Activated CD8-positive, alpha-beta T cell treated with anti-CD3 and anti-CD28 coated beads for 36 hours (primary cell): Measurements from ENCODE around the gene IFT81. TPM values are rescaled to one million over a fixed set of nuclear protein-coding genes. Genes with fewer than 3 reads are reported as not detected.
A peak's percentile ranks its signal among the peaks of the same experiment; 100 is the strongest.
"Not testable (repeated sequence)": the region's sequence is repeated elsewhere in the genome, so short reads cannot be mapped to it uniquely, and the experiment has no call there.

Experiments
- ATAC-seq: fragments of 200-7000 bp; cut with Tn5 transposase; one replicate; pipeline ENCODE4 v1.10.0; 2021; ENCODE audit warnings: mild to moderate bottlenecking, moderate library complexity
- CTCF ChIA-PET: fragments of 350-600 bp; sonication (Branson Sonifier 250); formaldehyde crosslinking; loops from one replicate; lab custom pipeline; 2021; ENCODE audit warnings: antibody characterized with exemption; lab: Charles Lee
- POLR2A ChIA-PET: fragments of 350-600 bp; sonication (Branson Sonifier 250); formaldehyde crosslinking; loops from one replicate; lab custom pipeline; 2021; ENCODE audit warnings: antibody characterized with exemption; lab: Charles Lee
- DNase-seq: peaks from one replicate; pipeline ENCODE4 v3.0.0-alpha.2; 2020
- H3K27ac Mint-ChIP-seq: one replicate; pipeline ENCODE4 v1.8.0; 2021; ENCODE audit warnings: mild to moderate bottlenecking, mixed read lengths
- H3K27me3 Mint-ChIP-seq: one replicate; pipeline ENCODE4 v1.8.0; 2021; ENCODE audit warnings: mixed read lengths
- H3K36me3 Mint-ChIP-seq: one replicate; pipeline ENCODE4 v1.8.0; 2021; ENCODE audit warnings: low read depth, mixed read lengths
- H3K4me1 Mint-ChIP-seq: one replicate; pipeline ENCODE4 v1.8.0; 2021; ENCODE audit warnings: low read depth, mixed read lengths
- H3K4me3 Mint-ChIP-seq: one replicate; pipeline ENCODE4 v1.8.0; 2021; ENCODE audit warnings: mild to moderate bottlenecking, moderate library complexity, mixed read lengths
- H3K9me3 Mint-ChIP-seq: one replicate; pipeline ENCODE4 v1.8.0; 2021; ENCODE audit warnings: mixed read lengths
- intact Hi-C: fragments of 100-400 bp; cut with micrococcal nuclease; formaldehyde crosslinking; loops from one replicate; pipeline ENCODE4 v1.10.0; 2022
- total RNA-seq, 2 experiments: library from RNA; stranded (reverse); gene quantifications; one replicate each; pipeline ENCODE4 v1.2.3, GENCODE V29; 2021
- TF ChIP-seq, protein P1 (sequence below): fragments of 200-600 bp; IDR thresholded peaks from one replicate; pipeline ENCODE4 v1.8.0; 2022; ENCODE audit warnings: antibody characterized with exemption, mild to moderate bottlenecking

The IFT81 gene
- total RNA-seq, 2 experiments from 2014 or later, result 1.8 to 2.8 TPM

DNA sequence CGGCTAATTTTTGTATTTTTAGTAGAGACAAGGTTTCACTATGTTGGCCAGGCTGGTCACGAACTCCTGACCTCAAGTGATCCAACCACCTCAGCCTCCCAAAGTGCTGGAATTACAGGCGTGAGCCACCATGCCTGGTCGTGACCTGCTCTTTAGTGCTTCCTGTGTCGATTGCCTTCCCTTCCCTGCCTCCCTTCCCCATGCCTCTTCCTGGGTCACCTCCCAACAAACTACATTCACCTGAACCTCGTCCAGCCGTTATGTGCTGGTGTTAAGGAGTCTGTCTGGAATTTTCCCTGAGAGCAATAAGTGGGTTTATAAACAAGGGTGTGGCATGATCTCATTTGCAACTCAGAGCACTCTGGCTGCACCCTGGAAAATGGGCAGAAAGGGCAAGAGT lies 43.7 kb upstream of the IFT81 start:
- Mint-ChIP-seq H3K9me3 (peaks cover 1% of the 10 kb centered on the region), H3K27ac (peak overlapping the region; percentile 55), H3K36me3 (peaks cover 5% of the 10 kb centered on the region), H3K4me1 (peaks cover 26% of the 10 kb centered on the region), H3K4me3 (no peak overlapping the region), H3K27me3 (no peaks in the 10 kb centered on the region)
- ATAC-seq (no peak), DNase-seq (no peak)
- TF ChIP-seq, protein P1, sequence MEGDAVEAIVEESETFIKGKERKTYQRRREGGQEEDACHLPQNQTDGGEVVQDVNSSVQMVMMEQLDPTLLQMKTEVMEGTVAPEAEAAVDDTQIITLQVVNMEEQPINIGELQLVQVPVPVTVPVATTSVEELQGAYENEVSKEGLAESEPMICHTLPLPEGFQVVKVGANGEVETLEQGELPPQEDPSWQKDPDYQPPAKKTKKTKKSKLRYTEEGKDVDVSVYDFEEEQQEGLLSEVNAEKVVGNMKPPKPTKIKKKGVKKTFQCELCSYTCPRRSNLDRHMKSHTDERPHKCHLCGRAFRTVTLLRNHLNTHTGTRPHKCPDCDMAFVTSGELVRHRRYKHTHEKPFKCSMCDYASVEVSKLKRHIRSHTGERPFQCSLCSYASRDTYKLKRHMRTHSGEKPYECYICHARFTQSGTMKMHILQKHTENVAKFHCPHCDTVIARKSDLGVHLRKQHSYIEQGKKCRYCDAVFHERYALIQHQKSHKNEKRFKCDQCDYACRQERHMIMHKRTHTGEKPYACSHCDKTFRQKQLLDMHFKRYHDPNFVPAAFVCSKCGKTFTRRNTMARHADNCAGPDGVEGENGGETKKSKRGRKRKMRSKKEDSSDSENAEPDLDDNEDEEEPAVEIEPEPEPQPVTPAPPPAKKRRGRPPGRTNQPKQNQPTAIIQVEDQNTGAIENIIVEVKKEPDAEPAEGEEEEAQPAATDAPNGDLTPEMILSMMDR, result no peak
- POLR2A ChIA-PET, result interaction anchor here (0.8 kb wide), 1 partner anchor 200 kb away, joined by 3 read pairs; no protein-coding TSS in a partner anchor
- CTCF ChIA-PET, result interaction anchor here (1.2 to 1.7 kb wide), 2 partner anchors 19 to 45 kb away, joined by 3 to 6 read pairs; no protein-coding TSS in a partner anchor
- intact Hi-C loops, result no loop called here

DNA sequence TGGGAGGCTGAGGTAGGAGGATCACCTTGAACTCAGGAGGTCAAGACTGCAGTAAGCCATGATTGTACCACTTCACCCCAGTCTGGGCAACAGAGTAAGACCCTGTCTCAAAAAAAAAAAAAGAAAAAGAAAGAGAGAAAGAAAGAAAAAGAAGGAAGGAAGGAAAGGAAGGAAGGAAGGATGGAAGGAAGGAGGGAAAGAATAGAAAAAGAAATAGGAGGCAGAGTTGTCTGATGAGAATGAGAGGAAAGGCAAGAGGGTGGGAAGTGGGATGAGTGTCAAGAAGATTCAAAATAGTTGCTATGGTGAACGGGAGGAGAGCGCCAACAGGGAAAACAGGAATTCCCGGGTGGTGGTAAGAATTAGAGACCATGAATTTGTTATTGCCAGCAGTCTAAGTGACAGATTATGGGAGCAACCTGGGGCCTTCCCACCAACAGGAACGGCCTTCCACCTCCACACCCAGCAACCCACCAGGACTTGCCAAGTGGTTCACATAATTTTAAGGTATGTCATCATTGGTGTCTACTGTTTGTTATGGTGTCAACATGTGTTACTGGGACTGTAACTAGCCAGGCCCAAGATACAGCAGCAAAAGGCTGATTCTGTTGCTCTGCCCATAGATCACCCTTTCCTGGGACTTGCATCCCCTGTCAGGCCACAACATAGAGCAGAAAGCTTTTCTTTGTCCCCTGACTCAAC lies 39.7 kb upstream of the IFT81 start:
- intact Hi-C loops, result no loop called here
- TF ChIP-seq, protein P1, result no peak
- peaks cover 1% of the 10 kb centered on the region for H3K9me3 Mint-ChIP-seq
- H3K4me1 Mint-ChIP-seq, result peaks cover 10% of the 10 kb centered on the region
- H3K27me3 Mint-ChIP-seq, result peaks cover 2% of the 10 kb centered on the region
- H3K4me3 Mint-ChIP-seq, result no peak overlapping the region
- no peak for ATAC-seq
- POLR2A ChIA-PET, result no interaction called here
- DNase-seq, result no peak
- CTCF ChIA-PET, result no interaction called here
- no peak overlapping the region for H3K27ac Mint-ChIP-seq
- peaks cover 1% of the 10 kb centered on the region for H3K36me3 Mint-ChIP-seq

- DNase-seq, H3K27me3 Mint-ChIP-seq, H3K36me3 Mint-ChIP-seq, intact Hi-C loops, ATAC-seq, H3K9me3 Mint-ChIP-seq, H3K4me1 Mint-ChIP-seq, H3K4me3 Mint-ChIP-seq, H3K27ac Mint-ChIP-seq: not testable (repeated sequence)
- POLR2A ChIA-PET, result interaction anchor here (0.6 kb wide), 1 partner anchor 31 kb away, joined by 3 read pairs; no protein-coding TSS in a partner anchor
- CTCF ChIA-PET, result interaction anchor here (0.8 kb wide), 1 partner anchor 13 kb away, joined by 3 read pairs; no protein-coding TSS in a partner anchor
These were observed 35.9 kb upstream of the IFT81 start for GRCh38 chr12:110088216-110088615.

DNA sequence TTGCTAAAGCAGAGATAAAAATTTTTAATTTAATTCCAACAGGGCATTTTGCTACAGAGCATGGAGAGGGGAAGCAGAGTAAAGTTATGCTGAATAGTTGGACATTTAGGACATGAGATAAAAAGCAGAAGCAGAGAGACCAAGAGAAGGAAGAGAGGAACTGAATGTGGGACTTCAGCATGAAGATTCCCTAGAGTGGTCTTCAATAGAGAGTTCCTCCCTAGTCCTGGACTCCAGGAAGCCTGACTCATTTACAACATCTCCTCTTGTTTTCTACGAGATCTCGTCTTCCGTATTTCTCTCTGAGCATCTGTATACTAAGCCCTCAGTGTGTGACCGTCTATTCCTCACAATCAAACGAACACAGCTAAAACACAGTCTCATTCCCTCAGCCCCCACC lies 35.2 kb upstream of the IFT81 start:
- no peaks in the 10 kb centered on the region for H3K9me3 Mint-ChIP-seq
- DNase-seq, result no peak
- intact Hi-C loops, result no loop called here
- no peak for ATAC-seq
- H3K4me3 Mint-ChIP-seq, result no peak overlapping the region
- peaks cover 4% of the 10 kb centered on the region for H3K27me3 Mint-ChIP-seq
- H3K36me3 Mint-ChIP-seq, result no peaks in the 10 kb centered on the region
- H3K27ac Mint-ChIP-seq, result no peak overlapping the region
- TF ChIP-seq, protein P1, result no peak
- ChIA-PET POLR2A (no interaction called here), CTCF (interaction anchor here (0.7 to 1.4 kb wide), 2 partner anchors 10 to 343 kb away, joined by 5 to 7 read pairs; no protein-coding TSS in a partner anchor)
- no peaks in the 10 kb centered on the region for H3K4me1 Mint-ChIP-seq

- POLR2A ChIA-PET, result no interaction called here
- Mint-ChIP-seq H3K27ac (no peak overlapping the region), H3K36me3 (no peaks in the 10 kb centered on the region), H3K27me3 (peaks cover 4% of the 10 kb centered on the region), H3K9me3 (no peaks in the 10 kb centered on the region), H3K4me3 (no peak overlapping the region), H3K4me1 (no peaks in the 10 kb centered on the region)
- TF ChIP-seq, protein P1, result no peak
- no peak for DNase-seq
- ATAC-seq, result no peak
- intact Hi-C loops, result no loop called here
- CTCF ChIA-PET, result interaction anchor here (1.3 to 1.5 kb wide), 3 partner anchors 9 to 341 kb away, joined by 4 to 7 read pairs (median 5); no protein-coding TSS in a partner anchor
These were observed 33.7 kb upstream of the IFT81 start for GRCh38 chr12:110090266-110091135.
